WTC11 (cell line): ENCODE measurements around the gene ETF1.

Experiments
- NR2C2 ChIP-seq: sonication (generic); formaldehyde crosslinking; IDR thresholded peaks from 2 replicates; pipeline ENCODE4 v1.8.0; 2022; ENCODE audit warnings: mild to moderate bottlenecking, missing genetic modification reagents
- TF ChIP-seq, protein P1 (sequence below): sonication (generic); formaldehyde crosslinking; IDR thresholded peaks from 2 replicates; pipeline ENCODE4 v1.8.0; 2022; ENCODE audit warnings: mild to moderate bottlenecking, missing genetic modification reagents
- TF ChIP-seq, protein P2 (sequence below): fragments of 200-600 bp; IDR thresholded peaks from 2 replicates; pipeline ENCODE4 v1.8.0; 2022; ENCODE audit warnings: antibody characterized with exemption

DNA sequence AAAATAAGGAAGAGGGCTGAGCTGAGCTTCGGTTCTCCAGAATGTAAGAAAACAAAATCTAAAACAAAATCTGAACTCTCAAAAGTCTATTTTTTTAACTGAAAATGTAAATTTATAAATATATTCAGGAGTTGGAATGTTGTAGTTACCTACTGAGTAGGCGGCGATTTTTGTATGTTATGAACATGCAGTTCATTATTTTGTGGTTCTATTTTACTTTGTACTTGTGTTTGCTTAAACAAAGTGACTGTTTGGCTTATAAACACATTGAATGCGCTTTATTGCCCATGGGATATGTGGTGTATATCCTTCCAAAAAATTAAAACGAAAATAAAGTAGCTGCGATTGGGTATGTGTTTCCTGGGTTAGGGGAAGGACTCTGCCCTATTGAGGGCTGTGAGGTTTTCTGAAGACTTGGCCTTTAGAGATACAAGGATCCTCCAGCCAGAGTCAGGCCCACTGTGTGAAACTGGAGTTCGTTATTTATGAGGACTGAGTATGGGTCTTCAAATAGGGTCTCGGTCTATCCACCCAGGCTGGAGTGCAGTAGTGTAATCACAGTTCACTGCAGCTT, 74.0 kb downstream of the ETF1 start:
- TF ChIP-seq, protein P1, sequence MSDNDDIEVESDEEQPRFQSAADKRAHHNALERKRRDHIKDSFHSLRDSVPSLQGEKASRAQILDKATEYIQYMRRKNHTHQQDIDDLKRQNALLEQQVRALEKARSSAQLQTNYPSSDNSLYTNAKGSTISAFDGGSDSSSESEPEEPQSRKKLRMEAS (CRISPR knock-in tag): no peak
- TF ChIP-seq, protein P2, sequence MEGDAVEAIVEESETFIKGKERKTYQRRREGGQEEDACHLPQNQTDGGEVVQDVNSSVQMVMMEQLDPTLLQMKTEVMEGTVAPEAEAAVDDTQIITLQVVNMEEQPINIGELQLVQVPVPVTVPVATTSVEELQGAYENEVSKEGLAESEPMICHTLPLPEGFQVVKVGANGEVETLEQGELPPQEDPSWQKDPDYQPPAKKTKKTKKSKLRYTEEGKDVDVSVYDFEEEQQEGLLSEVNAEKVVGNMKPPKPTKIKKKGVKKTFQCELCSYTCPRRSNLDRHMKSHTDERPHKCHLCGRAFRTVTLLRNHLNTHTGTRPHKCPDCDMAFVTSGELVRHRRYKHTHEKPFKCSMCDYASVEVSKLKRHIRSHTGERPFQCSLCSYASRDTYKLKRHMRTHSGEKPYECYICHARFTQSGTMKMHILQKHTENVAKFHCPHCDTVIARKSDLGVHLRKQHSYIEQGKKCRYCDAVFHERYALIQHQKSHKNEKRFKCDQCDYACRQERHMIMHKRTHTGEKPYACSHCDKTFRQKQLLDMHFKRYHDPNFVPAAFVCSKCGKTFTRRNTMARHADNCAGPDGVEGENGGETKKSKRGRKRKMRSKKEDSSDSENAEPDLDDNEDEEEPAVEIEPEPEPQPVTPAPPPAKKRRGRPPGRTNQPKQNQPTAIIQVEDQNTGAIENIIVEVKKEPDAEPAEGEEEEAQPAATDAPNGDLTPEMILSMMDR: no peak
- TF ChIP-seq NR2C2 (CRISPR knock-in tag): no peak
